HG03159 (cell line): ENCODE data around the gene INPP5A.

Experiments used
- ATAC-seq: cut with Tn5 transposase; IDR thresholded peaks from one replicate; pipeline ENCODE4 v1.9.1; 2021; ENCODE audit warnings: mild to moderate bottlenecking, moderate library complexity; ENCODE audit not compliant: unreplicated experiment

INPP5A gene

GRCh38 chr10:132826524-132827422 lies 289.2 kb downstream of the INPP5A start:
- ATAC-seq = no peak

- ATAC-seq = no peak
Measured at GRCh38 chr10:132827423-132827789, 289.8 kb downstream of the INPP5A start.

- ATAC-seq = no peak
Measured at GRCh38 chr10:132827861-132828539, 290.4 kb downstream of the INPP5A start.

GRCh38 chr10:132828681-132829080 lies 291.1 kb downstream of the INPP5A start:
- ATAC-seq = no peak

GRCh38 chr10:132829403-132829802 lies 291.8 kb downstream of the INPP5A start:
- no peak for ATAC-seq

GRCh38 chr10:132832186-132832969 lies 294.8 kb downstream of the INPP5A start:
- no peak for ATAC-seq
